ENCODE data around the gene RIT2.

The RIT2 gene

DNA sequence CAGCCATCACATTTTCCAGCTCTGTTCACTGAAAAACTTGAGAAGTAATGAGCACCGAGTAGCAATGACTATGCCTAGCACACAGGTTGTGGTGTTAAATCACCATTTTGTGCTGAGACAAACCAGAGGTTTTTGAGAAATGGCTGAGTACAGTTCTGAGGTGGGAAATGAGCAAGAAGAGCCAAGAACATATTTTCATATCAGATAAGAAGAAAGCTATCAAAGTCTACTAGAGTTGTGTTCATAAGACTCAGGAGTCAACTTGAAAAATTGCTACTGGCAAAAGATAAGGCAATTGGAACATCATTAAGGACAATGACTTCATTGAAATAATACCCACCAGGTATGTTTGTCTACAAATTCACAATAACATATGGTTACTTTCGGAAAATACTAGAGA, 108.1 kb downstream of the RIT2 start:
- no peak for DNase-seq

- no peak for DNase-seq
These were observed 111.1 kb downstream of the RIT2 start for GRCh38 chr18:43004421-43004820.

- no peak for DNase-seq
These were observed 113.7 kb downstream of the RIT2 start for GRCh38 chr18:43001821-43002220.

GRCh38 chr18:42996824-42997223, 118.7 kb downstream of the RIT2 start:
- DNase-seq: no peak

GRCh38 chr18:42980426-42980825, 135.1 kb downstream of the RIT2 start:
- DNase-seq: no peak

DNA sequence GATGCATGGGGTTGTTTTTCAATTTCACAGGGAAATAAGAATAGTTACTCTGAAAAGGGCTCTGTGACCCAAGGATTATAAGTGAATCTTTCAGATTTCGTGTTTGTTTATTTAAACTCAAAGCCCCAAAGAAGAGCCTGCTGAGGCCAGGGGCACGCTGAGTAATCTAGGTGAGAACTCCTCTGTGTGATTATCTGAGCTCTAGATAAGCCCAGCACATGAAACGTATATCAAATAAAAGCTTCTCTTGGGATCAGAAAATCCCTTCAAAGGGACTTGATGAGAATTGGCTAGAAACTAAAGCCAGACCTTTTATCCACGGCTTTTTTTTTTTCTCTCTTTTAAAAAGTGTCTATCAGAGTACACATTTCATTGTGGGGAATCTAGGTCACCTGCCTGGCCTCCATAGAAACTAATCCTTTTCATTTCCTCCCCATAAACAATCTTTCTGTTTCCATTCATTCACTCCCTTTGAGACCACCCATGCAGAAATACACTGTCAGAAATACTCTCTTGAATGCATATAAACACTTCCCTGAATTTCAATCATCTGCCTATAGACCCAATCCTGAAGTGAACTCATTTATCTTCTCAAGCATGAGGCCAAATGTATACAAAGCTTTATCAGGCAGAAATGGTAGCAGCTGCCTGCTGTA, 137.4 kb downstream of the RIT2 start:
- DNase-seq: no peak

GRCh38 chr18:42976869-42977590, 138.5 kb downstream of the RIT2 start:
- no peak for DNase-seq

DNA sequence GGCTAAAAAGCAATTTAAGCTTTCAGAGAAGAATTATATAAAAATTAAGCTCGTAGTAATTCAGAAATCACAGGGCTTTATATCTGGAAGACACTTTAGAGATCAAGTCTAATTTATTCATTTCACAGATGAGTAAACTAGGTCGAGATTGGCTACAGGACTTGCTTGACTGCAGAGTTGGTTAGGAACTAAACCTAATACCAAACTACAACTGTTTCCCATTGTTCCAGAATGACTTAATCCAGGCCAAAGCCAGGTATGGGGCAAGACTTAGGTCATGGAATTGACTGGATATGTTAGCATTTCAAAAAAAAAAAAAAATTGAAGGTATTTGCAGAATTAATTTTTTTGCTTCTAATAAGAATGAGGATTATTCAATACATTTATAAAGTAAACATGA, 146.1 kb downstream of the RIT2 start:
- DNase-seq: no peak

DNA sequence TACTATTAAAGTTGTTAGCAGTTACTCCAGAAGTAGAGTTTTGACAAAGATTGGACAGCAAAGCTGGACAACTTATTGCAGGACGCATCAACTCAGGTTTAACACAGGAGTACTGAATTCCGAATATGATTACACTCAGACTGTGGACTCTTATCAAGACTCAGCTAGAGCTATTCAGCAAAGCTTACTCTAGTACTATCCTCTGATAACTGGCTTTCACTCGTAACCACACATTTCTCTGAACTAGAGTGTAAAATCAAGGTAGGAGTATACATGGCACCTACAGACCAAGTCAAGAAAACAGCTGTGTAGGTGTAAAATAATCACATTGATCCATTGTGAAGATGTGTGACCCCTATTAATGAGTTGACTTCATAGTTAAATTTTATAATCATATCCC, 154.2 kb downstream of the RIT2 start:
- no peak for DNase-seq

DNA sequence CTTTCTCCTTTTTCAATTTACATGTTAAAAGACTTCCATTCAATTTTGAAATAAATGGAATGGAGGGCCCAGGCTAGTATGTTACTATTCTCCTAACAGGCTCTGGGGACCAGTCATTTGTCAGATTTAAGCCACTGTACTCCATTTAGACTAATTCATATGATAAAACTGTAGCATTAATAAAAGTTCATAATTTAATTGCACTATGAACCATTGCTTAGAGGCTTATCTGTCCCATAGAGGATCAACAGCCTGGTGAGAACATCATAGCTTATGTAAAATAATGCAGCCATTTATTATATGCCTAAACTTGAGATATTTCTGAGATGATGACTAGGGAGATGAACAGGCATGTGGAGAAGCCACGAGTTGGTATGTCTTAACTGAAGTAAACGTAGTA, 156.0 kb downstream of the RIT2 start:
- DNase-seq: no peak

GRCh38 chr18:42958353-42958752, 157.1 kb downstream of the RIT2 start:
- no peak for DNase-seq

- DNase-seq: no peak
These were observed 159.2 kb downstream of the RIT2 start for GRCh38 chr18:42956287-42956686.

GRCh38 chr18:42954887-42955286, 160.6 kb downstream of the RIT2 start:
- DNase-seq: no peak

DNA sequence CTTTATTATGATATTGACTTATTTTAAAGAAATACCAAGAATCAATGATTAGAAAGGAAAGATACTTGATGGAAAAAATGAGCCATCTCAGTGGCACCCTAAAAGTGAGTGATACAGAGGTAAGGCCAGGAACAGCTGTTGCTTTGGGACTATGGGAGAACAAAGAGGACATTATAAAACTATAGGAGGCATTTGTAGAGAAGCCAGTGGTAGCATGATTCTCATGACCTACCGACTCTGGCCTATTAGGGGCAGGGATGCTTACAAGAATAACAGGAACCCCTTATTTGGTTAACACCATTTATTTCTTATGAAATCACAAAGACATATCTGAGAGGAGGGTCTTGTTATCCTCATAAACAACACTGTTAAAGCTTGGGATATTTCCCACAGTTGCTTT, 162.2 kb downstream of the RIT2 start:
- no peak for DNase-seq

DNA sequence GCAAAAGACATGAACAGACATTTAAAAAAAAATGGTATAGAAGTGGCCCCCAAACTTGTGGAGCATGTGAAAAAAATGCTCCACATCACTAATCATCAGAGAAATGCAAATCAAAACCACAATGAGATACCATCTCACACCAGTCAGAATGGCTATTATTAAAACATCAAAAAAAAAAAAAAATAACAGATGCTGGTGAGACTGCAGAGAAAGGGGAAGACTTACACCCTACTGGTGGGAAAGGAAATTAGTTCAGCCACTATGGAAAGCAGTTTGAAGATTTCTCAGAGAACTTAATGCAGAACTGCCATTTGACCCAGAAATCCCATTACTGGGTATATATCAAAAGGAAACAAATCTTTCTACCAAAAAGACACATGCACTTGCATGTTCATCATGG, 164.8 kb downstream of the RIT2 start:
- no peak for DNase-seq

- DNase-seq: no peak
These were observed 166.7 kb downstream of the RIT2 start for GRCh38 chr18:42948831-42949230.

DNA sequence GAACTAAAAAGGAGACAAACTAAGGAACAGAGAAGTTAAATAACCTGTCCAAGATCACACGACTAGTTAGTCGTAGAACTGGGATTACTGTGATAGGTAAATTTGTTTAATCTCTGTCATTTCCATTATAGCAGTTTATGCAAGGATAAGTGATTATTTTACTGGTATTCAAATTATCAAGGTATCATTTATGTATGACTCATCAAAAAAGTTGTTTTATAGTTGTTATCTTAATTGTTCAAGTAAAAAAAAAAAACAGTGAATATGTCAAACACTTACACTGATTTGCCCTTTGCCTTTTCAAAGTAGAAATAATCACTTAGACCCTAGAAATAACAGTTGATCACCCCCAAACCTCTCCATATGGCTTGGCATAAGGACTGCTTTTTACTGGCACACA, 173.6 kb downstream of the RIT2 start:
- DNase-seq: no peak

DNA sequence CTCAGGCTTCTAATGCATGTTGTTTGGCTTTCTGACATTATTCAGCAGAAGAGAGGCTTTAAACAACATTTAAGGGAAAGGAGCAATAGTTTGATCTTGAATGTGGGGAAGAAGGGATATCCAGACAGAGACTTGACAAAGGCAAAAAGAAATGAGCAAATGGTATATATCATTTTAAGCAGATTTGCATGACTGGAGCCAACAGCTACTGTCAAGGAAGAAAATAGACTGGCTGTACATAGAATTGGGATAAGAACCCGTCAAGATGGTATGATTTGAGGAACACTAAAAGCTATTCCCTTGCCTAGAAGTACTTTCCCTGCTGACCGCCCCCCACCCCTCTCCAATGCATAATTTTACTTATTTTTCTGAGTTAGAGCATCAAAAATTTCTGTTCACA, 174.5 kb downstream of the RIT2 start:
- DNase-seq: no peak

DNA sequence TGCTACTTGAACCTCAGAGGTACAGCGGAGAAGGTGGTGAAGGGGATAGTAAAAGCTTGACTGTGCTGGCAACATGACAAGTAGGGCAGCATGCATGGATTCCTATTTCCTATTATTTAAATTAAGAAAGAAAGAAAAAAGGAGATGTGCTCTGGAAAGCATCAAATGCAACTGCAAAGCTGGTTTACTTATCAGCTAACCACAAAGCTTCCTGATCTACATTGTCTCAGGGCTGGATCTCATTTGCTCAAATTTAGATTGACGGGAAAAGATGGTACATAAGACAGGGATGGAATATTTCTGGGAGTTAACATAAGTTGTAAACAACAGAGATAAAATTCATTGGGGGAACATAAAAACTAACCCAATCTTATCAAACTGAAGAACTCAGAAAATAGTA, 178.0 kb downstream of the RIT2 start:
- DNase-seq: no peak

- DNase-seq: no peak
These were observed 179.2 kb downstream of the RIT2 start for GRCh38 chr18:42936289-42936688.

DNA sequence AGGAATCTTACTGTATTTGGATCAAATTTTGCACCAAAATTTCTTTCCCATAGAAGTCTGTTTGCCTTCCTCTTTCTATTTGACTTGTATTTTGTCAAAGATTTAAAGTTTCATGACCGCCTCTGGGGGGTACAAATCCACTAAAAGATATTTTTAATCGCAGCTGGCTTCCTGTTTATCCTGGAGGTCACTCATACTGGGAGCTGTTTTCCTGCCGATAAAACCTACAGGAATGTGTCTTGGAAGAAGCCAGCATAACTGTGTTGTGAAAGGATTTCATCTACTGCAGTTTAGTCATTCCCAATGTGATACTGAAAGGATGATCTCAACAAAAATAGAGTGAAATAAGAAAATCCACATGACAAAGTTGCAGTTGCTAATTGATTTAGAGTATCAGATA, 184.0 kb downstream of the RIT2 start:
- DNase-seq: no peak

- no peak for DNase-seq
These were observed 185.6 kb downstream of the RIT2 start for GRCh38 chr18:42929857-42930256.

GRCh38 chr18:42929181-42929580, 186.3 kb downstream of the RIT2 start:
- DNase-seq: no peak

GRCh38 chr18:42925036-42925435, 190.4 kb downstream of the RIT2 start:
- DNase-seq: no peak

- no peak for DNase-seq
These were observed 193.1 kb downstream of the RIT2 start for GRCh38 chr18:42922363-42922762.

All from CD4-positive, alpha-beta T cell treated with Interferon gamma for 1 hour (primary cell).